ENCODE results near the gene SIN3B.

The SIN3B gene

DNA sequence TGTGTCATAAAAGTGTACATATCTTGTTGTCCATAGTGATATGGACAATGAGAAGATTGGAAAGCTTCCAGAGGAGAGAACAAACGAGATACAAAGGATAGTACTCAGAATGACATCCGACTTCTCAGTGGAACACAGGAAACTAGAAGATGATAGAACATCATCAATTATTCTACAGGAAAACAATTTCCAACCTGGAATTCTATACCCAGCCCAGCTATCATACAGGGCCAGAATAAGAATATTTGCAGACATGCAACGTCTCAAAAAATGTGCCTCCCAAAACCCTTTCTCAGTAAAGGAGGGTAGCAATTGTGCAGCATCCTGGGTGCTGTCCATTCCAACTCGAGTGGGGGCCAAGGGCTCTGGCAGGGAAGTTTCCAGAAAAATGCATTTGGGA lies 83.6 kb downstream of the SIN3B start:
- Histone ChIP-seq H3K4me3 (ENCODE audit: low read length) (no peak overlapping the region), H3K9me3 (ENCODE audit: control insufficient read depth, insufficient read depth, low read length) (peaks cover 4% of the 10 kb centered on the region; the same call in 1 of the 2 replicates), H3K36me3 (ENCODE audit: control insufficient read depth, insufficient read depth, low read length) (peaks cover 3% of the 10 kb centered on the region; the same call in 1 of the 2 replicates), H3K27ac (ENCODE audit: low read length) (no peak overlapping the region), H3K27me3 (ENCODE audit: control insufficient read depth, insufficient read depth, low read length) (no peaks in the 10 kb centered on the region), H3K4me1 (ENCODE audit: control insufficient read depth, insufficient read depth, low read length) (no peaks in the 10 kb centered on the region)
- DNase-seq (ENCODE audit: low read depth, low spot score) = no peak
- no CpG with 5 or more reads among the region's 4 CpGs for WGBS (ENCODE audit: insufficient coverage, insufficient read length)

DNA sequence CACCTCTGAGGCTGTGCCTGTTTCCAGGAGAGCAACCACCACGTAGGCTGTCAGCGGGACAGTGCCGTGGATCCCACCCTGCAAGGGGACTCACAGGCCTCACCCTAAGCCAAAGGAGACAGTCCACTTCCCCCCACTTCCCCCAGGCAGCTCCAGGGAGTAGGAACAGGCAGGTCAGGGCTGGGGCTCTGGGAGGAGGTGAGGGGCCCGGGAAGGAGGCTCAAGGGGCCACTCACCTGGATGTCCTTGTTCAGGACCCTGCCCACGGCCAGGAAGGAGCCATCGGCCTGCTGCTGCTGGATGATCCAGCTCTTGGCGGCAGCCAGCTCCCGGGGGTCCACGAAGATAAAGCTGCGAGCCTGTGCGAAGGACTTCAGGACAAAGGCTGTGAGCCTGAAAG lies 85.2 kb downstream of the SIN3B start:
- no peak for DNase-seq (ENCODE audit: low read depth, low spot score)
- WGBS (ENCODE audit: insufficient coverage, insufficient read length) = no CpG with 5 or more reads among the region's 11 CpGs
- peaks cover 4% of the 10 kb centered on the region; the same call in 1 of the 2 replicates for H3K9me3 ChIP-seq (ENCODE audit: control insufficient read depth, insufficient read depth, low read length)
- H3K4me3 ChIP-seq (ENCODE audit: low read length) = no peak overlapping the region
- H3K27ac ChIP-seq (ENCODE audit: low read length) = no peak overlapping the region
- no peaks in the 10 kb centered on the region; the same call in 1 of the 2 replicates for H3K27me3 ChIP-seq (ENCODE audit: control insufficient read depth, insufficient read depth, low read length)
- peaks cover 3% of the 10 kb centered on the region; the same call in 1 of the 2 replicates for H3K36me3 ChIP-seq (ENCODE audit: control insufficient read depth, insufficient read depth, low read length)
- no peaks in the 10 kb centered on the region for H3K4me1 ChIP-seq (ENCODE audit: control insufficient read depth, insufficient read depth, low read length)

DNA sequence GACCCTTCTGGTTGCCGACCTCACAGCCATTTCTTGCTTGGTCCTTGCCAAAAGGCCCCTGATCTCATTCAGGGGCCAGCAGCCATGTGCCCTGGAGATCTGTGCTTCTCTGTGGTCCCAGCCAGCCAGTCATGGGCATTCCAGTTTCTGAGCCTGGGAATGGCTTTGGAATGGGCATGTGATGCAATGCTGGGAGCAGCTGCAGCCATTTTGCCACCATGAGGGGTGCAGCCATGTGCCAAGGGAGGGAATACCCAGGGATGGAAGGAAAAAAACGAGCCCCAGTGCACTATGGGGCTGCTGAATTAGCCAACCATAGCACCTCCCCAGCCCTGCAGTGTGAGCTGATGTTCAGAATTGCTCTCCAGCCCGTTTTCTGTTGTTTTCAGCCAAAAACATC lies 85.9 kb downstream of the SIN3B start:
- H3K4me3 ChIP-seq (ENCODE audit: low read length) = no peak overlapping the region
- no CpG with 5 or more reads among the region's 3 CpGs for WGBS (ENCODE audit: insufficient coverage, insufficient read length)
- H3K9me3 ChIP-seq (ENCODE audit: control insufficient read depth, insufficient read depth, low read length) = peaks cover 4% of the 10 kb centered on the region; the same call in 1 of the 2 replicates
- no peaks in the 10 kb centered on the region for H3K4me1 ChIP-seq (ENCODE audit: control insufficient read depth, insufficient read depth, low read length)
- no peak overlapping the region for H3K27ac ChIP-seq (ENCODE audit: low read length)
- no peak for DNase-seq (ENCODE audit: low read depth, low spot score)
- peaks cover 3% of the 10 kb centered on the region; the same call in 1 of the 2 replicates for H3K36me3 ChIP-seq (ENCODE audit: control insufficient read depth, insufficient read depth, low read length)
- H3K27me3 ChIP-seq (ENCODE audit: control insufficient read depth, insufficient read depth, low read length) = no peaks in the 10 kb centered on the region; the same call in 1 of the 2 replicates

DNA sequence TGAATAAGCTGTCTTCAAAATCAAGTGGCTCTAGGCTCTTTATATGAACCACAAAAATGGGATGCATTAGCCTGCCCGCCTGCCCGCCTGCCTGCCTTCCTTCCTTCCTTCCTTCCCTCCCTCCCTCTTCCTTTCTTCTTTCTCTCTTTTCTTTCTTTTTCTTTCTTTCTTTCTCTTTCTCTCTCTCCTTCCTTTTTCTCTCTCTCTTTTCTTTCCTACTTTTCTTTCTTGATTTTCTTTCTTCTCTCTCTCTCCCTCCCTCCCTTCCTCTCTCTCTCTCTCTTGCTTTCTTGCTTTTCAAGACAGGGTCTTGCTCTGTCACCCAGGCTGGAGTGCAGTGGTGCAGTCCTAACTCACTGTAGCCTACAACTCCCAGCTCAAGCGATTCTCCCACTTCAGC lies 86.5 kb downstream of the SIN3B start:
- H3K27ac ChIP-seq (ENCODE audit: low read length) = no peak overlapping the region
- H3K9me3 ChIP-seq (ENCODE audit: control insufficient read depth, insufficient read depth, low read length) = peaks cover 4% of the 10 kb centered on the region; the same call in 1 of the 2 replicates
- H3K4me1 ChIP-seq (ENCODE audit: control insufficient read depth, insufficient read depth, low read length) = no peaks in the 10 kb centered on the region
- no peaks in the 10 kb centered on the region; the same call in 1 of the 2 replicates for H3K27me3 ChIP-seq (ENCODE audit: control insufficient read depth, insufficient read depth, low read length)
- DNase-seq (ENCODE audit: low read depth, low spot score) = no peak
- no peak overlapping the region for H3K4me3 ChIP-seq (ENCODE audit: low read length)
- peaks cover 3% of the 10 kb centered on the region; the same call in 1 of the 2 replicates for H3K36me3 ChIP-seq (ENCODE audit: control insufficient read depth, insufficient read depth, low read length)
- WGBS (ENCODE audit: insufficient coverage, insufficient read length) = no CpG with 5 or more reads among the region's 3 CpGs

DNA sequence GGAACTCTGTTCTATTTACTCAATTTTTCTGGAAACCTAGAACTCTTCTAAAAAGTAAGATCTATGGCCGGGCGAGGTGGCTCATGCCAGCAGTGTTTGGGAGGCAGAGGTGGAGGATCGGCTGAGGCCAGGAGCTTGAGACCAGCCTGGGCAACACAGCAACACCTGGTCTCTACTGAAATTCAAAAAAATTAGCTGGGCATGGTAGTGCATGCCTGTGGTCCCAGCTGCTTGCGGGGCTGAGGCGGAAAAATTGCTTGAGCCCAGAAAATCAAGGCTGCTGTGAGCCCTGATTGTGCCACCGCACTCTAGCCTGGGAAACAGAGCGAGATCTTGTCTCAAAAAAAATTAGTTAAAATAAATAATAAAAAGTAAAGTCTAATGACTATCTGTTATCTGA lies 88.2 kb downstream of the SIN3B start:
- Histone ChIP-seq H3K4me1 (ENCODE audit: control insufficient read depth, insufficient read depth, low read length) (no peaks in the 10 kb centered on the region), H3K9me3 (ENCODE audit: control insufficient read depth, insufficient read depth, low read length) (peaks cover 4% of the 10 kb centered on the region; the same call in 1 of the 2 replicates), H3K27me3 (ENCODE audit: control insufficient read depth, insufficient read depth, low read length) (no peaks in the 10 kb centered on the region; the same call in 1 of the 2 replicates), H3K36me3 (ENCODE audit: control insufficient read depth, insufficient read depth, low read length) (peaks cover 3% of the 10 kb centered on the region; the same call in 1 of the 2 replicates), H3K27ac (ENCODE audit: low read length) (no peak overlapping the region), H3K4me3 (ENCODE audit: low read length) (no peak overlapping the region)
- WGBS (ENCODE audit: insufficient coverage, insufficient read length) = no CpG with 5 or more reads among the region's 7 CpGs
- DNase-seq (ENCODE audit: low read depth, low spot score) = no peak

DNA sequence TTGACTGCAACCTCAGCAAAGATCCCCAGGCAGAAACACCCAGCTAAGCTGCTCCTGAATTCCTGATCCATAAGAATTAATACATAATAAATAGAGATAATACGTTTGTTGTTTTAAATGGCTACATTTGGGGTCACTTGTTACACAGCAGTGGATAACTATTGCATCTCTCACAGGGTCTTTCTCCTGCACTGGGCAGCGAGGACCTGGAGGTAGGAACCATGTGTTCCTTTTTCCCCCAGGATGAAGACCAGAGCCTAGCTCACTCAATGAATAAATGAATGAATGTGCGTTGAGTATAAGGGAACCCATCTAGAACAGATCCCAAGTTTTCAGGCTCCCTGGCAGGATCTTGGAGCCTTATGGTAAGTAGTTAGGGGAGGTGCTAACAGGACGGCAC lies 90.3 kb downstream of the SIN3B start:
- Histone ChIP-seq H3K9me3 (ENCODE audit: control insufficient read depth, insufficient read depth, low read length) (peaks cover 2% of the 10 kb centered on the region; the same call in 1 of the 2 replicates), H3K36me3 (ENCODE audit: control insufficient read depth, insufficient read depth, low read length) (no peaks in the 10 kb centered on the region; the same call in 1 of the 2 replicates), H3K4me3 (ENCODE audit: low read length) (no peak overlapping the region), H3K27ac (ENCODE audit: low read length) (no peak overlapping the region), H3K27me3 (ENCODE audit: control insufficient read depth, insufficient read depth, low read length) (no peaks in the 10 kb centered on the region; the same call in 1 of the 2 replicates), H3K4me1 (ENCODE audit: control insufficient read depth, insufficient read depth, low read length) (no peaks in the 10 kb centered on the region)
- DNase-seq (ENCODE audit: low read depth, low spot score) = no peak
- WGBS (ENCODE audit: insufficient coverage, insufficient read length) = no CpG with 5 or more reads among the region's 4 CpGs

DNA sequence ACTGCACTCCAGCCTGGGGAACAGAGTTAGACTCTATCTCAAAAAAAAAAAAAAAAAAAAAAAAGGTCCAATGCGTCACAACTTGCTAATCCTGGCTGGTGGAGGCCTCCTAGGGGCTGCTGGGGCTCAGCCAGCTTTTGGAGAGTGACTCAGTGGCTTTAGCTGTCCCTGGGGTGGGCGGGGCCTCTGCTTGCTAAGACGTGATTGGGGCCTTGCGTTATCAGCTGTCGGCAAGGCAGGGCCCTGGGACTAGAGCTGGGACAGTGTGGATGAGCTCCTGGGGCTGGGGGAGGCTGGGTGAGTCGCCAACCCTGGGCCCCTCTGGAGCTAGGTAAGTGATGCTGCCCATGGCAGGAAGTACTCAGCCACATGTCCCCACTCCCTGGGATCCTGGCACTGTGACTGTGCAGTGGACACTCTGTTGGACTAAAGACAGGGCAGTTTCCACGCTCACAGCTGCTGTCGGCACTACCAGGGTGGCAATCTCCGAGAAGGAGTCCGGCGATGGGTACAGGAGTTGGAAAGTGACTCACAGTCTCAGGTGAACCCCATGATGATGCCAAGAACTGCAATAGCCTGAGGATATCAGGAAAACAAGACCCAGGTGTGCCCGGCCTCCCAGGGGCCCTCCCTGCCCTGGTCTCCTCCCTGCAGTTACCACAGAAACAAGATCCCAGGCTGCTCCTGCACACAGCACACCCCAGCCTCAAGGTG lies 91.8 kb downstream of the SIN3B start:
- no peak overlapping the region for H3K27ac ChIP-seq (ENCODE audit: low read length)

DNA sequence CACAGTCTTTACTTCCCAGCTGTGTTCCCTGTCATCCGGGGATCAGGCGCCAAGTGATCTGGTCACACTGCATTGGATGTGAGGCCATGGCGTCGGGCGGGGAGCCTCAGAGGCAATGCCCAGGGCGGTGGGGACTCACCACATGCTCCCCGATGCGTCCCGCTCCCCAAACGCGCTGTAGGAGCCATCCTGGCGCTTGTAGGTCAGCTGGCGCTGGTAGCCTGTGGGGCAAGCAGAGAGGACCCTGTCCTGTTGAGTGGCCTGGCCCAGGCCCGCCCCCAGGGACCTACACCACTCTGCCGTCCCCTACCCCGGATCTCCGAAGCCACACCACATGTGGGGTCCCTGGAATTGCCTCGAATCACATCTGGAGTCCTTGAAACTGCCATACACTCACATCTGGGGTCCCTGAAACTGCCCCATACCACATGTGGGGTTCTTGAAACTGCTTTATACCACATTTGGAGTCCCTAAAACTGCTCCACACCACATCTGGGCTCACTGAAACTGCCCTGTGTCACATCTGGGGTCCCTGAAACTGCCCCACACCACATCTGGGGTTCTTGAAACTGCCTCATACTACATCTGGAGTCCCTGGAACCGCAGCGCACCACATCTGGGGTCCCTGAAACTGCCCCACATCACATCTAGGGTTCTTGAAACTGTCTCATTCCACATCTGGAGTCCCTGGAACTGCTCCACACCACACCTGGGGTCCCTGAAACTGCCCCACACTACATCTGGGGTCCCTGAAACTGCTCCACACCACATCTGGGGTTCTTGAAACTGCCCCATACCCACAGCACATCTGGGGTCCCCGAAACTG lies 92.8 kb downstream of the SIN3B start:
- no CpG with 5 or more reads among the region's 21 CpGs for WGBS (ENCODE audit: insufficient coverage, insufficient read length)
- no peaks in the 10 kb centered on the region; the same call in 1 of the 2 replicates for H3K36me3 ChIP-seq (ENCODE audit: control insufficient read depth, insufficient read depth, low read length)
- H3K27ac ChIP-seq (ENCODE audit: low read length) = no peak overlapping the region

More for the DNA sequence above, 91.8 kb downstream of the SIN3B start:
- Histone ChIP-seq H3K4me1 (ENCODE audit: control insufficient read depth, insufficient read depth, low read length) (no peaks in the 10 kb centered on the region), H3K36me3 (ENCODE audit: control insufficient read depth, insufficient read depth, low read length) (no peaks in the 10 kb centered on the region; the same call in 1 of the 2 replicates), H3K27me3 (ENCODE audit: control insufficient read depth, insufficient read depth, low read length) (no peaks in the 10 kb centered on the region; the same call in 1 of the 2 replicates), H3K9me3 (ENCODE audit: control insufficient read depth, insufficient read depth, low read length) (peaks cover 2% of the 10 kb centered on the region; the same call in 1 of the 2 replicates), H3K4me3 (ENCODE audit: low read length) (no peak overlapping the region)
- no peak for DNase-seq (ENCODE audit: low read depth, low spot score)
- no CpG with 5 or more reads among the region's 12 CpGs for WGBS (ENCODE audit: insufficient coverage, insufficient read length)

DNA sequence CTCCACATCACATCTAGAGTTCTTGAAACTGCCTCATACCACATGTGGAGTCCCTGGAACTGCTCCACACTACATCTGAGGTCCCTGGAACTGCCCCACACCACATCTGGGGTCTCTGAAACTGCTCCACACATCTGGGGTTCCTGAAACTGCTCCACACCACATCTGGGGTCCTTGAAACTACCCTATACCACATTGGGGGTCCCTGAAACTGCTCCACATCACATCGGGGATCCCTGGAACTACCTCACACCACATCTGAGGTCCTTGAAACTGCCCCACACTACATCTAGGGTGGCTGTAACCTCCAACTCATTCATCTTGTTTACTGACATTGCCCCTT lies 93.4 kb downstream of the SIN3B start:
- Histone ChIP-seq H3K4me1 (ENCODE audit: control insufficient read depth, insufficient read depth, low read length) (no peaks in the 10 kb centered on the region), H3K9me3 (ENCODE audit: control insufficient read depth, insufficient read depth, low read length) (no peaks in the 10 kb centered on the region), H3K36me3 (ENCODE audit: control insufficient read depth, insufficient read depth, low read length) (no peaks in the 10 kb centered on the region; the same call in 1 of the 2 replicates), H3K27ac (ENCODE audit: low read length) (no peak overlapping the region), H3K27me3 (ENCODE audit: control insufficient read depth, insufficient read depth, low read length) (no peaks in the 10 kb centered on the region; the same call in 1 of the 2 replicates), H3K4me3 (ENCODE audit: low read length) (no peak overlapping the region)
- no CpG with 5 or more reads among the region's 1 CpG for WGBS (ENCODE audit: insufficient coverage, insufficient read length)
- no peak for DNase-seq (ENCODE audit: low read depth, low spot score)

More for the DNA sequence above, 92.8 kb downstream of the SIN3B start:
- Histone ChIP-seq H3K9me3 (ENCODE audit: control insufficient read depth, insufficient read depth, low read length) (no peaks in the 10 kb centered on the region), H3K27me3 (ENCODE audit: control insufficient read depth, insufficient read depth, low read length) (no peaks in the 10 kb centered on the region; the same call in 1 of the 2 replicates), H3K4me1 (ENCODE audit: control insufficient read depth, insufficient read depth, low read length) (no peaks in the 10 kb centered on the region), H3K4me3 (ENCODE audit: low read length) (no peak overlapping the region)
- no peak for DNase-seq (ENCODE audit: low read depth, low spot score)

DNA sequence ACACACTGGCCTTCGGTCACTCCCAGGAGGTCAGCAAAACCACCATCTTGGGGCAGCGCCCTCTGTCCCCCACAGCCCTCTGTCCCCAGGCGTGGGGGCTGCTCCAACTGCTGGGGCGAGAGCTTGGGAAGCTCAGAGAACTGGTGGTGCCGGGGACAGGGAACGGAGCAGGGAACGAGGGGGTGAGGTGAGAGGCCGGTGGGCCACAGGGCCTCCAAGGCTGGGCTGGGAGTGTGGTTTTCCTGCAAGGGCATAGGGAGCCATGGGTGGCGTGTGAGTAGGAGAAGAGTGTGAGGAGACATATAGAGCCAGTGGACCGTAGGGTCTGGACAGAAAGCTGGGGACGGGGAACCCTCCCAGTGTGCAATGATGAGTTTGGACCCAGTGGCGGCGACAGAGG lies 93.8 kb downstream of the SIN3B start:
- Histone ChIP-seq H3K36me3 (ENCODE audit: control insufficient read depth, insufficient read depth, low read length) (no peaks in the 10 kb centered on the region; the same call in 1 of the 2 replicates), H3K9me3 (ENCODE audit: control insufficient read depth, insufficient read depth, low read length) (no peaks in the 10 kb centered on the region), H3K27me3 (ENCODE audit: control insufficient read depth, insufficient read depth, low read length) (no peaks in the 10 kb centered on the region; the same call in 1 of the 2 replicates), H3K27ac (ENCODE audit: low read length) (no peak overlapping the region), H3K4me1 (ENCODE audit: control insufficient read depth, insufficient read depth, low read length) (no peaks in the 10 kb centered on the region), H3K4me3 (ENCODE audit: low read length) (no peak overlapping the region)
- no CpG with 5 or more reads among the region's 13 CpGs for WGBS (ENCODE audit: insufficient coverage, insufficient read length)
- no peak for DNase-seq (ENCODE audit: low read depth, low spot score)

Data from iPS DF 6.9 (cell line).